Measurements from ENCODE around the gene SNCA. TPM values are rescaled to one million over a fixed set of nuclear protein-coding genes. Genes with fewer than 3 reads are reported as not detected.

SNCA gene
- total RNA-seq, 1 donor from 2014 or later, result 7.0 TPM

- H3K36me3 ChIP-seq, result no peaks in the 10 kb centered on the region
- no peaks in the 10 kb centered on the region for H3K4me1 ChIP-seq
- no peak overlapping the region for H3K27ac ChIP-seq (replicated peaks)
- no peak for DNase-seq
- H3K4me3 ChIP-seq, result no peak overlapping the region
- TF ChIP-seq, protein P1, sequence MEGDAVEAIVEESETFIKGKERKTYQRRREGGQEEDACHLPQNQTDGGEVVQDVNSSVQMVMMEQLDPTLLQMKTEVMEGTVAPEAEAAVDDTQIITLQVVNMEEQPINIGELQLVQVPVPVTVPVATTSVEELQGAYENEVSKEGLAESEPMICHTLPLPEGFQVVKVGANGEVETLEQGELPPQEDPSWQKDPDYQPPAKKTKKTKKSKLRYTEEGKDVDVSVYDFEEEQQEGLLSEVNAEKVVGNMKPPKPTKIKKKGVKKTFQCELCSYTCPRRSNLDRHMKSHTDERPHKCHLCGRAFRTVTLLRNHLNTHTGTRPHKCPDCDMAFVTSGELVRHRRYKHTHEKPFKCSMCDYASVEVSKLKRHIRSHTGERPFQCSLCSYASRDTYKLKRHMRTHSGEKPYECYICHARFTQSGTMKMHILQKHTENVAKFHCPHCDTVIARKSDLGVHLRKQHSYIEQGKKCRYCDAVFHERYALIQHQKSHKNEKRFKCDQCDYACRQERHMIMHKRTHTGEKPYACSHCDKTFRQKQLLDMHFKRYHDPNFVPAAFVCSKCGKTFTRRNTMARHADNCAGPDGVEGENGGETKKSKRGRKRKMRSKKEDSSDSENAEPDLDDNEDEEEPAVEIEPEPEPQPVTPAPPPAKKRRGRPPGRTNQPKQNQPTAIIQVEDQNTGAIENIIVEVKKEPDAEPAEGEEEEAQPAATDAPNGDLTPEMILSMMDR (IDR thresholded peaks at IDR 0.05; ENCODE audit: borderline replicate concordance), result peak; percentile 67
- no peaks in the 10 kb centered on the region for H3K27me3 ChIP-seq (ENCODE audit: low read depth)
- intact Hi-C loops (cut with micrococcal nuclease), result no loop called here
- no peaks in the 10 kb centered on the region for H3K9me3 ChIP-seq (replicated peaks)
Measured at GRCh38 chr4:89868999-89869589, 32.1 kb upstream of the SNCA start.

GRCh38 chr4:89868276-89868675 is 31.3 kb upstream of the SNCA start:
- no peaks in the 10 kb centered on the region for H3K36me3 ChIP-seq
- no peaks in the 10 kb centered on the region for H3K4me1 ChIP-seq
- H3K27me3 ChIP-seq (ENCODE audit: low read depth), result no peaks in the 10 kb centered on the region
- no peak for DNase-seq
- no peaks in the 10 kb centered on the region for H3K9me3 ChIP-seq (replicated peaks)
- TF ChIP-seq, protein P1 (IDR thresholded peaks at IDR 0.05; ENCODE audit: borderline replicate concordance), result no peak
- intact Hi-C loops (cut with micrococcal nuclease), result no loop called here
- H3K27ac ChIP-seq (replicated peaks), result no peak overlapping the region
- no peak overlapping the region for H3K4me3 ChIP-seq

DNA sequence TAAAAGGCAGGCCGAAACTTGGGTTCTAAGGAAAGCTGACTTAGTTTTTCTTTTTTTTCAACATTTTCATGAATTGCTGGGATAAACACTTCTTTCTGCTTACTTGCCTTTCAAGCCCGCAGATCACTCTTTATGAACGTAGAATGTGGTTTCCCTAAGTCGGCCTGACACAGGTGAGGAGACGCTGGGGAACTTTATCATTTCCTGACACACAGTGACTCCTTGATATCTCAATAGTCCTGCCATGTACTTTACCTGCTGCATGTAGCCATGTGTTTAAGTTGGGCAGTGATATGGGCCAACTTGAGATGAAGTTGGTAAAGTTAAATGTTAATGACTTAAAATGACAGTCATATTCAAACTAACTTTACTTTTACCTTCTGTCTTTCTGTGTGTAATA is 26.6 kb upstream of the SNCA start:
- H3K4me1 ChIP-seq, result no peaks in the 10 kb centered on the region
- no peak for DNase-seq
- intact Hi-C loops (cut with micrococcal nuclease), result no loop called here
- TF ChIP-seq, protein P1 (IDR thresholded peaks at IDR 0.05; ENCODE audit: borderline replicate concordance), result no peak
- H3K27me3 ChIP-seq (ENCODE audit: low read depth), result no peaks in the 10 kb centered on the region
- H3K4me3 ChIP-seq, result no peak overlapping the region
- no peaks in the 10 kb centered on the region for H3K9me3 ChIP-seq (replicated peaks)
- no peak overlapping the region for H3K27ac ChIP-seq (replicated peaks)
- no peaks in the 10 kb centered on the region for H3K36me3 ChIP-seq

GRCh38 chr4:89860971-89861370 is 24.0 kb upstream of the SNCA start:
- H3K36me3 ChIP-seq, result no peaks in the 10 kb centered on the region
- H3K9me3 ChIP-seq (replicated peaks), result peaks cover 2% of the 10 kb centered on the region
- no peak overlapping the region for H3K27ac ChIP-seq (replicated peaks)
- no peaks in the 10 kb centered on the region for H3K27me3 ChIP-seq (ENCODE audit: low read depth)
- TF ChIP-seq, protein P1 (IDR thresholded peaks at IDR 0.05; ENCODE audit: borderline replicate concordance), result no peak
- H3K4me1 ChIP-seq, result no peaks in the 10 kb centered on the region
- no peak overlapping the region for H3K4me3 ChIP-seq
- no peak for DNase-seq
- intact Hi-C loops (cut with micrococcal nuclease), result no loop called here

- intact Hi-C loops (cut with micrococcal nuclease), result no loop called here
Measured at GRCh38 chr4:89855236-89855635, 18.3 kb upstream of the SNCA start.

More at GRCh38 chr4:89855236-89855635, 18.3 kb upstream of the SNCA start:
- TF ChIP-seq, protein P1 (IDR thresholded peaks at IDR 0.05; ENCODE audit: borderline replicate concordance), result no peak
- Histone ChIP-seq H3K9me3 (replicated peaks) (peaks cover 3% of the 10 kb centered on the region), H3K4me1 (no peaks in the 10 kb centered on the region), H3K27ac (replicated peaks) (no peak overlapping the region), H3K4me3 (no peak overlapping the region), H3K36me3 (no peaks in the 10 kb centered on the region), H3K27me3 (ENCODE audit: low read depth) (no peaks in the 10 kb centered on the region)
- DNase-seq, result no peak
